Mammary epithelial cell (primary cell): ENCODE measurements around the gene ASB18.

Experiments used
- EZH2 ChIP-seq: IDR thresholded peaks from 2 replicates; pipeline ENCODE4 v1.6.1; 2012; ENCODE audit warnings: low read length, inconsistent platforms, borderline replicate concordance
- TF ChIP-seq, protein P1 (sequence below), 2 donors: IDR thresholded peaks in 1 of 2; conservative IDR thresholded peaks in 1 of 2; 2 replicates each; pipeline ENCODE4 v1.5.1; 2011 to 2012; ENCODE audit warnings: inconsistent platforms in 2 of 2, low read length in 2 of 2, mild to moderate bottlenecking in 2 of 2, control low read depth in 1 of 2, low read depth in 1 of 2; ENCODE audit not compliant: insufficient read depth in 1 of 2; ENCODE audit errors: extremely low read depth in 1 of 2

DNA sequence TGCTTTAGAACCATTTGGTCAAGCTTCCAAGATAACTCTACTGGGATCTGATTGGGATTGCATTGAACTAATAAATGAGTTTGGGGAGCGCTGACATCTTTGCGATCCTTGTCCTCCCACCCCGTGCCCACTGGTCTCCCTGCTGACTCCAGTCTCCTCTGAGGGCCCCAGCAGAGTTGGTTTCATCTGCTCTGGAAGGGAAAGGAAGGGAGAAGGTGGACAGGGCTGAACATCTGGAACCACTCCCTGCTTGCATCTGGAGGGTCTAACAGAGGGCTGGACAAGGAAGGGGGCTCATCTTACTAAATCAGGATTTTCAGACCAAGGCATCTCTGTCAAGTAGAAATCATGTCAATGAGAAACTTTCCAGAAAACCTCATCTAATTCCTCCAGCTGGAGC, 108.8 kb downstream of the ASB18 start:
- TF ChIP-seq, protein P1, sequence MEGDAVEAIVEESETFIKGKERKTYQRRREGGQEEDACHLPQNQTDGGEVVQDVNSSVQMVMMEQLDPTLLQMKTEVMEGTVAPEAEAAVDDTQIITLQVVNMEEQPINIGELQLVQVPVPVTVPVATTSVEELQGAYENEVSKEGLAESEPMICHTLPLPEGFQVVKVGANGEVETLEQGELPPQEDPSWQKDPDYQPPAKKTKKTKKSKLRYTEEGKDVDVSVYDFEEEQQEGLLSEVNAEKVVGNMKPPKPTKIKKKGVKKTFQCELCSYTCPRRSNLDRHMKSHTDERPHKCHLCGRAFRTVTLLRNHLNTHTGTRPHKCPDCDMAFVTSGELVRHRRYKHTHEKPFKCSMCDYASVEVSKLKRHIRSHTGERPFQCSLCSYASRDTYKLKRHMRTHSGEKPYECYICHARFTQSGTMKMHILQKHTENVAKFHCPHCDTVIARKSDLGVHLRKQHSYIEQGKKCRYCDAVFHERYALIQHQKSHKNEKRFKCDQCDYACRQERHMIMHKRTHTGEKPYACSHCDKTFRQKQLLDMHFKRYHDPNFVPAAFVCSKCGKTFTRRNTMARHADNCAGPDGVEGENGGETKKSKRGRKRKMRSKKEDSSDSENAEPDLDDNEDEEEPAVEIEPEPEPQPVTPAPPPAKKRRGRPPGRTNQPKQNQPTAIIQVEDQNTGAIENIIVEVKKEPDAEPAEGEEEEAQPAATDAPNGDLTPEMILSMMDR (conservative IDR thresholded peaks at IDR 0.05 in 1 of 2, IDR thresholded peaks at IDR 0.05 in 1 of 2; ENCODE audit: extremely low read depth in 1 of 2, insufficient read depth in 1 of 2, low read depth in 1 of 2, low read length in 2 of 2), result no peak
- TF ChIP-seq EZH2, result no peak
